Activated CD8-positive, alpha-beta memory T cell treated with anti-CD3 and anti-CD28 coated beads for 4 hours (primary cell): ENCODE data around the gene GOLGA2.
"Not testable (repeated sequence)": the region's sequence is repeated elsewhere in the genome, so short reads cannot be mapped to it uniquely, and the experiment has no call there.

Experiments used
- DNase-seq, 2 donors: peaks; one replicate each; pipeline ENCODE4 v3.0.0-alpha.2; 2020; ENCODE audit warnings: low read depth in 2 of 2

Gene GOLGA2

GRCh38 chr9:128294142-128294541 is 18.3 kb upstream of the GOLGA2 start:
- no peak for DNase-seq

- DNase-seq: no peak
Observed at GRCh38 chr9:128293091-128293490, 17.3 kb upstream of the GOLGA2 start.

- DNase-seq: no peak
Observed at GRCh38 chr9:128292009-128292408, 16.2 kb upstream of the GOLGA2 start.

GRCh38 chr9:128288273-128289004 is 12.6 kb upstream of the GOLGA2 start:
- DNase-seq: no peak

- no peak for DNase-seq
Observed at GRCh38 chr9:128286440-128286839, 10.6 kb upstream of the GOLGA2 start.

GRCh38 chr9:128285033-128285784 is 9.4 kb upstream of the GOLGA2 start:
- DNase-seq: no peak

GRCh38 chr9:128282500-128282899 is 6.7 kb upstream of the GOLGA2 start:
- DNase-seq: no peak

- DNase-seq: no peak
Observed at GRCh38 chr9:128280084-128280622, 4.3 kb upstream of the GOLGA2 start.

- not testable (repeated sequence) for DNase-seq
Observed at GRCh38 chr9:128279088-128280073, 3.6 kb upstream of the GOLGA2 start.

GRCh38 chr9:128276574-128277270 is 915 bp upstream of the GOLGA2 start:
- DNase-seq: no peak

GRCh38 chr9:128276008-128276573 is 284 bp upstream of the GOLGA2 start, which contains the start of gene SWI5:
Gene SWI5, plus strand, starts transcription at chr9:128276276.
- peak; percentile 100 for DNase-seq

GRCh38 chr9:128274245-128274644 is 1.6 kb downstream of the GOLGA2 start:
- no peak for DNase-seq

- DNase-seq: no peak
Observed at GRCh38 chr9:128271512-128271911, 4.3 kb downstream of the GOLGA2 start.

GRCh38 chr9:128271112-128271511 is 4.7 kb downstream of the GOLGA2 start:
- no peak for DNase-seq

GRCh38 chr9:128266868-128267590 is 8.8 kb downstream of the GOLGA2 start:
- DNase-seq: no peak

- no peak for DNase-seq
Observed at GRCh38 chr9:128265348-128265847, 10.4 kb downstream of the GOLGA2 start.

- no peak for DNase-seq
Observed at GRCh38 chr9:128262687-128263086, 13.1 kb downstream of the GOLGA2 start.

GRCh38 chr9:128260340-128260739 is 15.5 kb downstream of the GOLGA2 start:
- DNase-seq: no peak

- no peak for DNase-seq
Observed at GRCh38 chr9:128259156-128259555, 16.7 kb downstream of the GOLGA2 start.

GRCh38 chr9:128258326-128258725 is 17.5 kb downstream of the GOLGA2 start:
- no peak for DNase-seq
